Left lung (tissue), 10 donors: ENCODE data around the gene KRTAP10-9. TPM values are rescaled to one million over a fixed set of nuclear protein-coding genes. Genes with fewer than 3 reads are reported as not detected.

Experiments
- ATAC-seq: fragments of 200-7000 bp; cut with Tn5 transposase; one replicate; pipeline ENCODE4 v1.9.1; 2020; ENCODE audit warnings: moderate library complexity
- DNase-seq, 4 donors: peaks; one replicate each; pipeline ENCODE4 v3.0.0-alpha.2; 2013 to 2020
- H3K27ac ChIP-seq, 2 donors: fragments of 200-600 bp; sonication (generic) in 1 of 2; one replicate each; pipeline versions ENCODE4 v1.5.0 to v1.8.0; 2020 to 2021
- H3K27me3 ChIP-seq, 2 donors: fragments of 200-600 bp; sonication (generic) in 1 of 2; one replicate each; pipeline versions ENCODE4 v1.5.0 to v1.8.0; 2020 to 2021
- H3K36me3 ChIP-seq, 2 donors: fragments of 200-600 bp; sonication (generic) in 1 of 2; one replicate each; pipeline versions ENCODE4 v1.5.0 to v1.8.0; 2020 to 2021
- H3K4me1 ChIP-seq, 2 donors: fragments of 200-600 bp; one replicate each; pipeline ENCODE4 v1.8.0; 2021
- H3K4me3 ChIP-seq, 2 donors: fragments of 200-600 bp; sonication (generic) in 1 of 2; one replicate each; pipeline versions ENCODE4 v1.5.0 to v1.8.0; 2020 to 2021; ENCODE audit warnings: mild to moderate bottlenecking in 1 of 2
- H3K9me3 ChIP-seq, 2 donors: fragments of 200-600 bp; sonication (generic) in 1 of 2; one replicate each; pipeline versions ENCODE4 v1.5.0 to v1.8.0; 2020 to 2021
- intact Hi-C, 2 donors: fragments of 100-400 bp; cut with DNase I; formaldehyde crosslinking; loops; one replicate each; pipeline versions ENCODE4 v1.11.2 to v1.14.2; 2022
- polyA plus RNA-seq, 6 donors: library from polyadenylated mRNA; unstranded; fragments of 120-200 nt; gene quantifications; one replicate each; pipeline ENCODE4 v1.2.1, GENCODE V29; 2013; ENCODE audit not compliant: insufficient read length in 6 of 6
- total RNA-seq, 2 donors: library from RNA; stranded (reverse); fragmentation: NEBNext Ultra II Directional; extraction: Animal tissue kit (Norgen Biotek cat#: 25700); gene quantifications; one replicate each; pipeline ENCODE4 v1.2.1, GENCODE V29; 2021
- TF ChIP-seq, protein P1 (sequence below), 2 donors: fragments of 200-600 bp; sonication (generic) in 1 of 2; IDR thresholded peaks; one replicate each; pipeline versions ENCODE4 v1.5.0 to v1.8.0; 2021; ENCODE audit warnings: antibody characterized with exemption in 2 of 2
- donor health status: DM: no; HTN: yes; CAD: no.
- donor health status: DM: no; HTN: no; CAD: no.

The KRTAP10-9 gene
- total and polyA plus RNA-seq, 8 donors = not detected

DNA sequence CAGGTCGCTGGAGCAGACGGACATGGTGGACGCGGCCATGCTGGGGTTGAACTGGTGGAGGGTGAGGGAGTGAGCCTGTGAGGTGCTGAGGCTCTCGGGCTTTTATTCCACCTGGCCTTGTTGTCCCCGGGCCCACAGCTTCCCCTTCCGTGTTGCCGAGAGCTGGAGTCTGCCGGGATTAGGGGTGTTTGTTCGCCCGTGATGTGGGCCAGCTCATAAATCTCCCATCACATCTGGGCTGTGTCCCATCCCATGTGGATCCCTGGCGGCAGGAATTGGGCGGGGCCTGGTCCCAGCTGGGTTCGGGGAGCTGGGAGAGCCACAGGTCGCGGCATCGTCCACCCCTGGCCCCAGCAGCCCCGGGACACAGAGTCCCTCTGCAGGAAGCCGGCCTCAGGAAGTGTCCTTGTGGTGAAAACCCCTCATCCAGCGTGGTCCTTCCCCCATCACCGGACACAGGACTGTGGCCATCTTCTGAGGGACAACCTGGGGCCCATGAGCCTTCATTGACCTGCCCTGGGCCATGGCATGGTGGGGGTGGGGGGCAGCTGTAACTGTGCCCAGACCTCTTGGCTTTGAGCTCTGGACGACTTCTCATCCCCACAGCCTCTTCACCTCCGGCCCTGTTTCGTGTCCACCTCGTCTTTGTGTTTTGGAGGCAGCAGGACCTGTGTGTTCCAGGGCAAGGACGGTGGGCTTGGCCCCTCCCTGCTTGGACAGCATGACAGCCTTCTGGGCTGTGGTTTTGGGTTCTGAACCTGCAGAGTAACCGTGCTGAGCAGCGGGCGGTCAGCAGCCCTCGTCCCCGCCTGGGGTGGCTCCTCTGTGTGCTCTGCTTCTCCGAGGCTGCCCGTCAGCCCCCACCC lies 34.2 kb upstream of the KRTAP10-9 start, which contains the start of gene KRTAP10-6:
Gene KRTAP10-6 (minus strand): TSS at position 60 of the 866 bp plus-strand sequence. CDS start 21 bp downstream, at position 39.
- Histone ChIP-seq H3K27me3 (peaks cover 0 to 37% of the 10 kb centered on the region in 2 donors), H3K4me3 (no peak within 1 kb of the TSS), H3K36me3 (no peaks in the 10 kb centered on the region), H3K27ac (no peak within 1 kb of the TSS), H3K9me3 (no peaks in the 10 kb centered on the region), H3K4me1 (no peaks in the 10 kb centered on the region)
- DNase-seq = no peak
- intact Hi-C loops = no loop called here
- ATAC-seq = no peak
- TF ChIP-seq, protein P1, sequence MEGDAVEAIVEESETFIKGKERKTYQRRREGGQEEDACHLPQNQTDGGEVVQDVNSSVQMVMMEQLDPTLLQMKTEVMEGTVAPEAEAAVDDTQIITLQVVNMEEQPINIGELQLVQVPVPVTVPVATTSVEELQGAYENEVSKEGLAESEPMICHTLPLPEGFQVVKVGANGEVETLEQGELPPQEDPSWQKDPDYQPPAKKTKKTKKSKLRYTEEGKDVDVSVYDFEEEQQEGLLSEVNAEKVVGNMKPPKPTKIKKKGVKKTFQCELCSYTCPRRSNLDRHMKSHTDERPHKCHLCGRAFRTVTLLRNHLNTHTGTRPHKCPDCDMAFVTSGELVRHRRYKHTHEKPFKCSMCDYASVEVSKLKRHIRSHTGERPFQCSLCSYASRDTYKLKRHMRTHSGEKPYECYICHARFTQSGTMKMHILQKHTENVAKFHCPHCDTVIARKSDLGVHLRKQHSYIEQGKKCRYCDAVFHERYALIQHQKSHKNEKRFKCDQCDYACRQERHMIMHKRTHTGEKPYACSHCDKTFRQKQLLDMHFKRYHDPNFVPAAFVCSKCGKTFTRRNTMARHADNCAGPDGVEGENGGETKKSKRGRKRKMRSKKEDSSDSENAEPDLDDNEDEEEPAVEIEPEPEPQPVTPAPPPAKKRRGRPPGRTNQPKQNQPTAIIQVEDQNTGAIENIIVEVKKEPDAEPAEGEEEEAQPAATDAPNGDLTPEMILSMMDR (IDR thresholded peaks at IDR 0.05) = no peak

DNA sequence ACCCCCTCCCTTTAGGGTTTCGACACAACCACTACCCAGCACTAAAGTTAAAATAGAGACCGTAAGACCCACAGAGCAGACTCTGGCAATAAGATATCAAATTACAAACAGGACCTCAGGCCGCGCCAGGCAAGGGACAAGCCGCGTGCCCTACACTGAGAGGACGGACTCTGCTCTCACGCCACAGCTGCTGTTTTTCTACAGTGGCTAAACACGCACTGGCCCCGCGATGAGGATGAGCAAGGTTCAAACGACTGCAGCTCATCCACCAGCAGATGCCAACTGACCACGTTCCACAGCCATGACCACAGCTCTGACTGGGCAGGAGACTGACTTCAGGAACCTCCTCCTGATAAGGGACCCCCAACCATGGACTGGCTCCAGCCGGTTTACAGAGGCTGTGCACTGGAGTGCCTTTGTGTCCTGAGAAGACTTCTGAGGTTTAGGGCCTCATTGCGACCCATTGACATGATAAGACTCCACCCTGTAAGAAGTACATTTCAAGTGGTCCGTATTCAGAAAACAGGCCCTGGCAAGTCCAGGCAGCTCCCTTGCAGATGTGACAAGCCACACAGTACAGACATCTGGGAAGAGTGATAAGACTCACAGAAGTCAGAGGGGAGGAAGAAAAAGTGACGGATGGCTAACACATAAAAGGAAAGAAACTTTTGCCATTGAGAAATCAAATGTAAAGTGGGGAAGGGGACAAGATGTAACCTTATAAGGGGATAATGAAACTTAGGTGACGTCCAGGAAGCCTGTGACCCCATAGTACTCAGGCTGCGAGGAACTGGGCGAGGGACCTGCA lies 33.1 kb upstream of the KRTAP10-9 start:
- intact Hi-C loops = no loop called here
- H3K4me1 ChIP-seq = no peaks in the 10 kb centered on the region
- TF ChIP-seq, protein P1 (IDR thresholded peaks at IDR 0.05) = no peak
- no peaks in the 10 kb centered on the region for H3K9me3 ChIP-seq
- peaks cover 0 to 37% of the 10 kb centered on the region in 2 donors for H3K27me3 ChIP-seq
- peak in 2 of 4 donors; percentile 29 to 39 for DNase-seq
- no peak overlapping the region for H3K27ac ChIP-seq
- no peak overlapping the region for H3K4me3 ChIP-seq
- ATAC-seq = no peak
- H3K36me3 ChIP-seq = no peaks in the 10 kb centered on the region

DNA sequence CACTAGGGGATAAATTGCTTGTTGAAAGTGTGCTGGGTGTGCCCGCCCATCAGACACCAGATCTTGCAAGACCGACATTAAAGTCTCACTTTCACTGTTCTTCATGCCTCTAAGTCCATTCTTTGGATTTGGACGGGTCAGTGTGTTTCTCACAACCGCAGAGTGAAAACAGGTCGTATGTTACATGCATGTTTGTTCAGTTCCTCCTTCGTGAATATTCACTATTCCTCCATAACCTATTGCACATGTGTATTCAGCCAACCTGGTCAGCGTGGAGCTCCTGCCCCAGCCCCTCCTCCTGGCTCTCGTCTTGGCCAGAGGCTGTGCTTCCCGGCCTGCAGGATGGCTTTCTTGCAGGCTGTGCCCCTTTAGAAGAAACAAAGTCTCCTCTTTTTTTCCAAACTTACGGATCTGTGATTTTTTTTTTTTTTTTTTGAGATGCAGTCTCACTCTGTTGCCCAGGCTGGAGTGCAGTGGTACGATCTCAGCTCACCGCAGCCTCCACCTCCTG lies 32.4 kb upstream of the KRTAP10-9 start:
- TF ChIP-seq, protein P1 (IDR thresholded peaks at IDR 0.05) = no peak
- Histone ChIP-seq H3K27me3 (peaks cover 0 to 37% of the 10 kb centered on the region in 2 donors), H3K4me3 (no peak overlapping the region), H3K4me1 (no peaks in the 10 kb centered on the region), H3K27ac (no peak overlapping the region), H3K36me3 (no peaks in the 10 kb centered on the region), H3K9me3 (no peaks in the 10 kb centered on the region)
- ATAC-seq (no peak), DNase-seq (no peak)
- intact Hi-C loops = no loop called here

DNA sequence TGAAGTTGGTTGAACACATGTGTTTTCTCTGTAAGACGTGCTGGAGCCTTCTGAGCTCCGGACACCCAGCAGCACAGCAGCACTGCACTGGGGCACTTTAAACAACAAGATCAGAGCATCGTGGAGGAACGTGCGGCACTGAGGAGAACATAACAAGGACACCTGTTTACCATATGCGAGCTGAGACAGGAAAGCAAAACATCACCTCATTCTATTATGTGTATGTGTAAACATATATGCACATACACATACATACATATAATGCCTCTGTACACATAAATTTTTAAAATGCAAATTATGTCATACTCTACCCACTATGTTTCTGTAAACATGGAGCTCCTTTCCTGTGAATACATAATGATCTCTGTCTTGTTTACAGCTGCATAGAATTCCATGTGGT lies 31.4 kb upstream of the KRTAP10-9 start:
- Histone ChIP-seq H3K4me1 (no peaks in the 10 kb centered on the region), H3K9me3 (no peaks in the 10 kb centered on the region), H3K27me3 (peaks cover 0 to 37% of the 10 kb centered on the region in 2 donors), H3K36me3 (no peaks in the 10 kb centered on the region), H3K4me3 (no peak overlapping the region), H3K27ac (no peak overlapping the region)
- ATAC-seq (no peak), DNase-seq (no peak)
- intact Hi-C loops = no loop called here
- TF ChIP-seq, protein P1 (IDR thresholded peaks at IDR 0.05) = no peak
